ENCODE measurements around the gene NANOS1.

NANOS1 gene

GRCh38 chr10:119029613-119030420 is at the start of gene NANOS1:
NANOS1 (plus strand) TSS chr10:119029714; CDS start chr10:119029802, 88 bp downstream.
- DNase-seq = peak; percentile 32

- DNase-seq = no peak
Measured at GRCh38 chr10:118980135-118980865, 49.2 kb upstream of the NANOS1 start.

GRCh38 chr10:118980870-118981269 is 48.6 kb upstream of the NANOS1 start:
- DNase-seq = no peak

GRCh38 chr10:118981946-118982345 is 47.6 kb upstream of the NANOS1 start:
- DNase-seq = no peak

GRCh38 chr10:118982366-118982765 is 47.1 kb upstream of the NANOS1 start:
- no peak for DNase-seq

- DNase-seq = no peak
Measured at GRCh38 chr10:118983263-118983662, 46.3 kb upstream of the NANOS1 start.

GRCh38 chr10:118985576-118985975 is 43.9 kb upstream of the NANOS1 start:
- DNase-seq = no peak

- DNase-seq = no peak
Measured at GRCh38 chr10:118986815-118987790, 42.4 kb upstream of the NANOS1 start.

- DNase-seq = no peak
Measured at GRCh38 chr10:118990326-118990725, 39.2 kb upstream of the NANOS1 start.

- DNase-seq = no peak
Measured at GRCh38 chr10:118992496-118992895, 37.0 kb upstream of the NANOS1 start.

GRCh38 chr10:118993214-118993613 is 36.3 kb upstream of the NANOS1 start:
- DNase-seq = no peak

GRCh38 chr10:118994321-118994720 is 35.2 kb upstream of the NANOS1 start:
- no peak for DNase-seq

- DNase-seq = no peak
Measured at GRCh38 chr10:118995739-118996138, 33.8 kb upstream of the NANOS1 start.

- DNase-seq = no peak
Measured at GRCh38 chr10:118997379-118997778, 32.1 kb upstream of the NANOS1 start.

GRCh38 chr10:118998183-118998582 is 31.3 kb upstream of the NANOS1 start:
- DNase-seq = no peak

- DNase-seq = no peak
Measured at GRCh38 chr10:119001717-119002500, 27.6 kb upstream of the NANOS1 start.

- no peak for DNase-seq
Measured at GRCh38 chr10:119003572-119004289, 25.8 kb upstream of the NANOS1 start.

- DNase-seq = no peak
Measured at GRCh38 chr10:119005362-119006043, 24.0 kb upstream of the NANOS1 start.

GRCh38 chr10:119006451-119007210 is 22.9 kb upstream of the NANOS1 start:
- DNase-seq = no peak

GRCh38 chr10:119007211-119007574 is 22.3 kb upstream of the NANOS1 start:
- no peak for DNase-seq

Data from stimulated activated naive CD4-positive, alpha-beta T cell treated with Interleukin-2 at 50 U/mL for 16 hours (primary cell).